SK-N-SH (cell line): ENCODE results near the gene RABGAP1L. TPM values are rescaled to one million over a fixed set of nuclear protein-coding genes. Genes with fewer than 3 reads are reported as not detected.

Experiments
- CTCF ChIA-PET: fragments of 300-600, 350-600 bp; formaldehyde crosslinking; extraction: SDS; loops from one replicate; lab custom pipeline; 2021; lab: Yijun Ruan, JAX
- POLR2A ChIA-PET: fragments of 350-600 bp; sonication (Branson Sonifier 250); formaldehyde crosslinking; extraction: SDS; loops from one replicate; lab custom pipeline; 2020; ENCODE audit warnings: antibody characterized with exemption, inconsistent platforms; lab: Yijun Ruan, JAX
- DNase-seq: peaks from one replicate; pipeline ENCODE4 v3.0.0; 2012
- H2AFZ ChIP-seq: fragments of 200-600 bp; sonication (generic); 2 replicates; pipeline ENCODE4 v1.8.1; 2016; ENCODE audit warnings: antibody characterized with exemption, mild to moderate bottlenecking, low read depth
- H3F3A ChIP-seq: fragments of 200-600 bp; sonication (generic); replicated peaks from 2 replicates; pipeline ENCODE3; 2016; ENCODE audit warnings: antibody characterized with exemption, mild to moderate bottlenecking; ENCODE audit not compliant: insufficient read depth
- H3K27ac ChIP-seq, 2 experiments: fragments of 200-500 bp in 1 of 2; fragments of 200-600 bp in 1 of 2; sonication (Bioruptor generic) in 1 of 2; sonication (generic), shearing (Covaris generic) in 1 of 2; 2 replicates each; pipeline versions ENCODE4 v1.5.1 to v1.6.1; 2014 to 2016; ENCODE audit warnings: low read depth in 2 of 2, inconsistent platforms in 1 of 2, low read length in 1 of 2, mild to moderate bottlenecking in 1 of 2, mixed read lengths in 1 of 2
- H3K27me3 ChIP-seq: fragments of 200-600 bp; sonication (generic), shearing (Covaris generic); 2 replicates; pipeline ENCODE4 v1.6.1; 2016; ENCODE audit warnings: mixed run types; ENCODE audit not compliant: insufficient read depth
- H3K36me3 ChIP-seq, 2 experiments: fragments of 200-500 bp in 1 of 2; fragments of 200-600 bp in 1 of 2; sonication (Bioruptor generic) in 1 of 2; sonication (generic) in 1 of 2; replicated peaks in 1 of 2; 2 replicates each; pipeline versions ENCODE3 to v1.5.1; 2014 to 2016; ENCODE audit warnings: low read length in 1 of 2, mild to moderate bottlenecking in 1 of 2; ENCODE audit not compliant: insufficient read depth in 2 of 2, control insufficient read depth in 1 of 2
- H3K4me1 ChIP-seq, 2 experiments: fragments of 200-500 bp in 1 of 2; fragments of 200-600 bp in 1 of 2; sonication (Bioruptor generic) in 1 of 2; sonication (generic), shearing (Covaris generic) in 1 of 2; 2 replicates each; pipeline versions ENCODE4 v1.5.1 to v1.6.1; 2014 to 2016; ENCODE audit warnings: low read depth in 1 of 2, low read length in 1 of 2, mixed run types in 1 of 2; ENCODE audit not compliant: insufficient read depth in 2 of 2, control insufficient read depth in 1 of 2
- H3K4me2 ChIP-seq: fragments of 200-600 bp; sonication (generic), shearing (Covaris generic); 2 replicates; pipeline ENCODE4 v1.6.1; 2017; ENCODE audit warnings: mixed run types
- H3K4me3 ChIP-seq, 2 experiments: fragments of 200-500 bp in 1 of 2; fragments of 200-600 bp in 1 of 2; sonication (Bioruptor generic) in 1 of 2; sonication (generic), shearing (Covaris generic) in 1 of 2; 2 replicates each; pipeline versions ENCODE4 v1.5.1 to v1.8.1; 2014 to 2016; ENCODE audit warnings: low read depth in 2 of 2, inconsistent platforms in 1 of 2, low read length in 1 of 2, mild to moderate bottlenecking in 1 of 2, mixed read lengths in 1 of 2, moderate library complexity in 1 of 2
- H3K79me2 ChIP-seq: fragments of 200-600 bp; sonication (generic); 2 replicates; pipeline ENCODE4 v1.8.1; 2017; ENCODE audit warnings: mild to moderate bottlenecking; ENCODE audit not compliant: insufficient read depth
- H3K9ac ChIP-seq: fragments of 200-600 bp; sonication (generic); 2 replicates; pipeline ENCODE4 v1.6.1; 2017; ENCODE audit warnings: mixed run types
- H3K9me2 ChIP-seq: fragments of 200-600 bp; sonication (generic); 2 replicates; pipeline ENCODE4 v1.6.1; 2017; ENCODE audit warnings: mixed run types
- H3K9me3 ChIP-seq: fragments of 200-600 bp; sonication (generic); 2 replicates; pipeline ENCODE4 v1.6.1; 2017; ENCODE audit warnings: mixed run types, mild to moderate bottlenecking, moderate library complexity
- H4K20me1 ChIP-seq: fragments of 200-600 bp; sonication (generic); 2 replicates; pipeline ENCODE4 v1.6.1; 2017; ENCODE audit warnings: mild to moderate bottlenecking, mixed run types; ENCODE audit not compliant: insufficient read depth
- CHD2 ChIP-seq: fragments of 150-350 bp; IDR thresholded peaks from 2 replicates; pipeline ENCODE4 v1.6.1; 2018; ENCODE audit warnings: low read length; ENCODE audit not compliant: partially characterized antibody
- CTCF ChIP-seq: fragments of 200-600 bp; sonication (generic); IDR thresholded peaks from 2 replicates; pipeline ENCODE4 v1.6.1; 2017; ENCODE audit warnings: antibody characterized with exemption, mild to moderate bottlenecking, moderate library complexity
- EP300 ChIP-seq, 2 experiments: IDR thresholded peaks; 2 replicates each; pipeline versions ENCODE4 v1.4.0 to v1.6.1; 2012; ENCODE audit warnings: borderline replicate concordance in 1 of 2, low read depth in 1 of 2, low read length in 1 of 2
- FOSL2 ChIP-seq: IDR thresholded peaks from 2 replicates; pipeline ENCODE4 v1.4.0; 2012; ENCODE audit warnings: low read depth, mild to moderate bottlenecking, moderate library complexity, borderline replicate concordance
- IRF3 ChIP-seq: fragments of 150-350 bp; IDR thresholded peaks from 2 replicates; pipeline ENCODE4 v1.6.1; 2016; ENCODE audit warnings: mild to moderate bottlenecking, low read depth, low read length
- JUND ChIP-seq: IDR thresholded peaks from 2 replicates; pipeline ENCODE4 v1.4.0; 2012
- MAX ChIP-seq: IDR thresholded peaks from 2 replicates; pipeline ENCODE4 v1.4.0; 2012; ENCODE audit warnings: low read depth
- MEF2A ChIP-seq: IDR thresholded peaks from 2 replicates; pipeline ENCODE4 v1.4.0; 2012; ENCODE audit warnings: low read depth, borderline replicate concordance
- RCOR1 ChIP-seq: fragments of 150-350 bp; IDR thresholded peaks from 2 replicates; pipeline ENCODE4 v1.6.1; 2017; ENCODE audit warnings: antibody characterized with exemption, low read length
- RXRA ChIP-seq: IDR thresholded peaks from 2 replicates; pipeline ENCODE4 v1.4.0; 2012; ENCODE audit warnings: low read depth, mild to moderate bottlenecking, borderline replicate concordance
- SIN3A ChIP-seq: IDR thresholded peaks from 2 replicates; pipeline ENCODE4 v1.6.1; 2012; ENCODE audit warnings: low read depth, mild to moderate bottlenecking, low read length, moderate library complexity, borderline replicate concordance
- TAF1 ChIP-seq: IDR thresholded peaks from 2 replicates; pipeline ENCODE4 v1.6.1; 2012; ENCODE audit warnings: low read depth, mild to moderate bottlenecking, low read length, moderate library complexity, borderline replicate concordance
- USF1 ChIP-seq: IDR thresholded peaks from 2 replicates; pipeline ENCODE4 v1.4.0; 2012; ENCODE audit warnings: low read depth, borderline replicate concordance
- USF2 ChIP-seq: fragments of 150-350 bp; IDR thresholded peaks from 2 replicates; pipeline ENCODE4 v1.6.1; 2017; ENCODE audit warnings: antibody characterized with exemption, low read length, low read depth, borderline replicate concordance
- YY1 ChIP-seq: IDR thresholded peaks from 2 replicates; pipeline ENCODE4 v1.4.0; 2012; ENCODE audit warnings: low read depth, mild to moderate bottlenecking
- ZBTB33 ChIP-seq: IDR thresholded peaks from 2 replicates; pipeline ENCODE4 v1.4.0; 2012; ENCODE audit warnings: low read depth, borderline replicate concordance
- WGBS: methylation state at CpG from one replicate; pipeline ENCODE4 v1.1.6; 2017; ENCODE audit warnings: low lambda C conversion rate; 5-methylcytosine and 5-hydroxymethylcytosine counted together
- polyA plus RNA-seq, 3 experiments: library from polyadenylated mRNA; depleted of rRNA; stranded (reverse); fragments of >200 nt; gene quantifications; 2 replicates each; pipeline ENCODE4 v1.2.3, GENCODE V29; 2012

RABGAP1L gene
- polyA plus RNA-seq, 1 of the 3 experiments (the other 2 are of a cell fraction), result 7.2 TPM

- Histone ChIP-seq H3K9me2 (no peaks in the 10 kb centered on the region), H3K27ac (no peak overlapping the region), H3K9me3 (no peaks in the 10 kb centered on the region; the same call in 1 of the 2 replicates), H4K20me1 (no peaks in the 10 kb centered on the region), H3K36me3 (no peaks in the 10 kb centered on the region), H3K9ac (no peak overlapping the region), H2AFZ (no peak overlapping the region), H3F3A (no peaks in the 10 kb centered on the region), H3K27me3 (no peaks in the 10 kb centered on the region), H3K4me2 (no peak overlapping the region), H3K4me3 (no peak overlapping the region), H3K4me1 (no peaks in the 10 kb centered on the region), H3K79me2 (no peaks in the 10 kb centered on the region)
- WGBS, result 93% methylated on average over 2 of the region's 2 CpGs
- ChIA-PET CTCF (no interaction called here), POLR2A (no interaction called here)
- DNase-seq, result no peak
- TF ChIP-seq TAF1 (no peak), USF2 (no peak), CHD2 (no peak), ZBTB33 (no peak), MAX (no peak), EP300 (IDR thresholded peaks at IDR 0.05; ENCODE audit: borderline replicate concordance in 1 of 2, low read depth in 1 of 2, low read length in 1 of 2) (no peak), USF1 (no peak), CTCF (no peak), SIN3A (no peak), MEF2A (no peak), RXRA (no peak), FOSL2 (no peak), IRF3 (no peak), JUND (no peak), YY1 (no peak), RCOR1 (no peak)
Observed at GRCh38 chr1:174777262-174777661, 617.9 kb downstream of the RABGAP1L start.
